HG03060 (cell line): ENCODE results near the gene FAM98A.
A peak's percentile ranks its signal among the peaks of the same experiment; 100 is the strongest.

Experiments
- ATAC-seq: cut with Tn5 transposase; IDR thresholded peaks from one replicate; pipeline ENCODE4 v1.9.1; 2021; ENCODE audit warnings: low read depth, moderate number of reproducible peaks; ENCODE audit not compliant: unreplicated experiment

FAM98A gene

DNA sequence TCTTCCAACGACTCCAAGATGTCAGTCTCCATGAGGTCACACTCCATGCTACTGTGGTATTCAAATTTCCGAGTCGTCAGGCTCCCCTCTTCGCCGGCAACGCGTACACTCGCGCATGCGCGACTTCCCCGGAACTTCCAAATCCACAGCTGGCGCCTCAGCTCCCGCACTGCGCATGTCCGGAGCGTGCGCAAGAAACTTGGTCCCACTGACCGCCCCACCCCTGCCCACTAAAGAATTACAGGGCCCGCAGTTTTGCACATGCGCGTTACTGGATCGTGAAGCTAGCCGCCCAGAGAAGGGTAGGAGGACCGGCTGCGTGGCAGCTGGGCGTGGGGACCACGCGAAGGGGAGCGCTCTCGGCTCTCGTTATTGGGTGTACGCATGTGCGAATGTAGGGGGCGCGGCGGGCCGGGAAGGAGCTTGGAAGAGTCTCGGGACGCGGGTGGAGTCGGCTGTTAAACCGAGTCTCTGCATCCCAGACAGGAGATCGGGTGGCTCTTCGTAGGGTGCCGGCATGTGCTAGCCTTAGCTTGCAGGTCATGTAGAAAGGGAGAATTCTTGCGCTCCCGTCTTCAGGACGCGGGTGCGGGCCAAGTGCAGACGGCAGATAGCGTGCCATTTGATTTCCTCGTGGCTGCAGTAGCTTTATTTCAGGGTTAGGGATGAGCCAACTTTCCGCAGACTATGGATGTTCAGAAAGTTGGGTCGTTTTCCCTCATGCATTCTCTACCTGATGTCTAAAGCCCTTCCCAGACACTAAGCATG, at the start of gene FAM98A:
TSS of gene FAM98A (minus strand) at position 125 of the 768 bp plus-strand sequence. CDS start at position 47, 78 bp downstream.
- peak; percentile 84 for ATAC-seq

DNA sequence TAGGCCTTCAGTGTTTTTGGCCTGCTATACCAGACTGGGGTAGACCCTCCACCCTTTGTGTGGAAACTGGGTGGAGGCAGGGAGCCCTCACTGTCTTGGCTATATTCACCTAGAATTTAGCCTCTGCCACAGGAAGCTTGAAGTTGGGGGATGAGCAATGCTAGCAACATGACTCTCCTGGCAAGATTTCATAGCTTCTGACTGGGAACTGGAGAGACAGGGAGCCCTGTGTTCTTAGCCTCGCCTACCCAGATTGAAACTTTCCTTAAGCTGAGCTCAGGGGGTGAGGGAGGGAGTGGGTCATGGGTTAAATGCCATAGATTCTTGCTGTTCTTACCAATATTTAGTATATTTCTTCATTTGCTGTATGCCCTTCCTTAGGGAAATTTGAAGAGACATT, 46.8 kb upstream of the FAM98A start:
- ATAC-seq: no peak

DNA sequence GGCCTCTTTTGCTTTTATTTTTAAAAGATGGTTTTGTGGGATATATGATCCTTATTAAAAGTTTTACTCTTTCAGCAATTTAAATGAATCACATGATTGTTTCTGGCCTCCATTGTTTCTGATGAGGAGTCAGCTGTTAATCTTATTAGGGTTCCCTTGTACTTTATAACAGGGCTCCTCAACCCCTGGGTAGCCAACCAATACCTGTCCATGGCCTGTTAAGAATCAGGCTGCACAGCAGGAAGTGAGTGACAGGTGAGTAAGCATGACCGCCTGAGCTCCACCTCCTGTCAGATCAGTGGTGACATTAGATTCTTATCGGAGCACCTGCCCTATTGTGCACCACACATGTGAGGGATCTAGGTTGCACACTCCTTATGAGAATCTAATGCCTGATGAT, 45.1 kb upstream of the FAM98A start:
- no peak for ATAC-seq

- no peak for ATAC-seq
Measured at GRCh38 chr2:33636001-33636400, 36.9 kb upstream of the FAM98A start.

- ATAC-seq: no peak
Measured at GRCh38 chr2:33634261-33634910, 35.3 kb upstream of the FAM98A start.

GRCh38 chr2:33633315-33633714, 34.2 kb upstream of the FAM98A start:
- ATAC-seq: no peak

GRCh38 chr2:33632831-33633230, 33.7 kb upstream of the FAM98A start:
- ATAC-seq: no peak

- ATAC-seq: no peak
Measured at GRCh38 chr2:33628031-33628827, 29.1 kb upstream of the FAM98A start.

DNA sequence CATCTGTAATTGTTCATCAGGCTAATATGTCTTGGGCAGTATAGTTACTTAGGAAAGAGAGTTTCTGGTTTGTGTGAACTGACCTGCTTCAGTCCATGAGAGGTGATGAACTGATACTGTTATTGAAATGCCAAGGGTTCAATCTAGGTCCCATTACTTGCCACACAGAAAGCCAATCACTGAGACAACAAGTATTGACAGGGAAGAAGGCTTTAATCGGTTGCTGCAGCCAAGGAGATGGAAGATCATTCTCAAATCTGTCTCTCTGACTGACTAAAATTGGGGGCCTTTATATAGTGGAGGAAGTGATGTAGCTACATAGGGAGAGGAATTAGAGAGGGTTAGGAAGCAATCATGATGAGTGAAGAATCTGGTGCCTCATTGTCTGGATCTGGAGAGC, 19.9 kb upstream of the FAM98A start:
- no peak for ATAC-seq

DNA sequence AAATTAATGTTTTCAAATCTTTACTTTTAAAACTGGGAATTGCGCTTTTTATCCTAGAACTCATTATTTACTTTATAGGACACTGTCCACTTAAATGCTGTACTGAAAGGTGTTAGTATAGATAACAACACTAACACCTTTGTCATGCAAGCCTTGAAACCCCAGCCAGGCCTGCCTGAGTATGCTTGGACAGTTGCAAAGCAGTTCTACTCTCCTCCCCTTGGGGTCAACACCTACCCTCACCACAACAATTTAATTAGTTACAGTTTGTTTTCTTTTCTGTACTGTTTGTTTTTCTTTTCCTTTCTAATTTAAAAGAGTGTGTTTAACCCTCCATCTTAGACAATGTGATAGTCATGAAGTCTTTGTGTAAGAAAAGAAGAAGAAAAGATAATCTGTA, 18.9 kb upstream of the FAM98A start:
- ATAC-seq: no peak

DNA sequence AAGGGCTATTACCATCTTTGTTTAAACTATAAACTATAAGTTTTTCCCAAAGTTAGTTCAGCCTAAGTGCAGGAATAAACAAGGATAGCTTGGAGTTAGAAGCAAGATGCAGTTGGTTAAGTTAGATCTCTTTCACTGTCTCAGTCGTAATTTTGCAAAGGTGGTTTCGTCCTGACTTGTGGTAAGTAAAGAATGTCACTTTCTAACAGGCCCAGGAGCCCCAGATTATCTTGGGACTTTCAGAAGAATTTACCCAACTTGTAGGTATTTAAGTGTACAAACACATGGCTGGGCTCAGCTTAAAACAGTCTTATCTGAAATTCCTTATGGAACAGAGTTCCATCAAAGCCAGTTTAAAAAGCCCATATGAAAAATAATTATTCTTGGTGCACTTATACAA, 18.3 kb upstream of the FAM98A start:
- no peak for ATAC-seq

GRCh38 chr2:33616873-33617272, 17.8 kb upstream of the FAM98A start:
- no peak for ATAC-seq

DNA sequence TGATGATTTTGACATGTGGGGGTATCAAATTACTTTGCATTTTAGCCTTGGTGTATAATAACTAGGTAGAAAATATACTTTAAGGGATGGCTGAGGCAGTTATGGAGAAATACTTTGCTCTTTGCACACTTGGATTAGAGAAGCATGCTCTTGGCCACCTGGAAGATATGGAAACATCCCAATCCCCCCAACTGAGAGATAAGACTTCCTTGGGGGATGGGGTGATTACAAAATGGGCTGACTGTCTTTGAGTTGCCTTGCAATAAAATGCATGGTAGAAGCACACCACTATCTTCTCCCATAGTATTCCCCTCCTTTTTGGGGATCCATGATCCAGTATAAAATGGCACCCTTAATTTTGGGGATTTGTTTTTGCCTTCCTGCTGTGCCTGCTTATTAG, 15.1 kb upstream of the FAM98A start:
- ATAC-seq: no peak

GRCh38 chr2:33607905-33608304, 8.8 kb upstream of the FAM98A start:
- no peak for ATAC-seq

DNA sequence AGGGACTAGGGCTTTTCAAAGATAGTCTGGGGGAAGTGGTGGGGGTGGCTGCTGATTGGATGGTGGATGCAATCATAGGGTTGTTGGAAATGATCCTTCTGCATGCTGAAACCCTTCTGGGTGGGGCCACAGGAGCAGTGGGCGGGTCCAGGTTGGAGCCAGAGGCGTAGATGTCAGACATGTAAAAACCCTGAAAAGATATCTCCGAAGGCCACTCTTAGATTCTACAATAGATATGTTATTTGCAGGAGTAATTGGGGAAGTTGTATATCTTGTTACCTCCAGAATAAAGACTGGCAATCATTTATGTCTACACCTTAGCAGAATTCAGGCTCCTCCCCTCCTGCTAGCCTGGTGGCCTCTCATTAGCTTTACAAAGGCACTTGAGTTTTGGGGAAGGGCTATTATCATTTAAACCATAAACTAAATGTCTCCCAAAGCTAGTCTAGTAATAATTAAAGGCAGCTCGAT, 8.2 kb upstream of the FAM98A start:
- no peak for ATAC-seq

GRCh38 chr2:33606622-33607021, 7.5 kb upstream of the FAM98A start:
- no peak for ATAC-seq

DNA sequence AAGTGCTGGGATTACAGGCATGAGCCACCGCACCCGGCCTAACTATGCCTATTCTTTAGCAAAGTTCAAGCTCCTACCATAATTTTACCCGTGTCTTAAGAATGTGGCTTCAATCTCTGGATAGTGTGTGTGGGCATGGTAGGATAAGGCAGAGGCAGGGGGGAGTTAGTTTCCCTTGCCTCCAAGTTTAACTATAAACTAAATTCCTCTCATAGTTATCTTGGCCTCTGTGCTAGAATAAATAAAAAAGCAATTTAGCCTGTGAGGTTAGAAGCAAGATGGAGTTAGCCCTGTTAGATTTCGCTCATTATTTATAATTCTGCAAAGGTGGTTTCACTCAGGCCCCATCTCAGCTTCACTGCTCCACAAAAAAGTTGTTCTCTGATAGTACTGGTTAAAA, 7.0 kb upstream of the FAM98A start:
- ATAC-seq: no peak

- ATAC-seq: no peak
Measured at GRCh38 chr2:33605056-33605455, 6.0 kb upstream of the FAM98A start.

DNA sequence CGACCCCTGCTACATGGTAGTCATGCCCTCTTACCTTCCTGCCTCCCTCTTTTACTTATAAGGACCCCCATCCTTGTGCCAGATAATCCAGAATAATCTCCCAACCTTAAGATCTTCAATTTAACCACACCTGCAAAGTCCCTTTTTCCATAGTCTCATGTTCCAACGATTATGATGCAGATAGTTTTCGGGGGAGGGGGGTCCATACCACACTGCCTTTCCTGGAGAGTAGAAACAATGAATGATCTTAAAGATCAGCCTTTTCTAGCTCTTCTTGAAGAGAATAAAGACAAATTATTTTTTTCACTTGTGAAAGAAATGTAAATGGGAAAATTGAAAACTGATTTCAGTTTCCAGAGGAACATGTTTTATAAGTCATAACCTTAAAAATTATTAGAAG, 4.3 kb upstream of the FAM98A start:
- ATAC-seq: no peak

- no peak for ATAC-seq
Measured at GRCh38 chr2:33602201-33602830, 3.2 kb upstream of the FAM98A start.

- ATAC-seq: no peak
Measured at GRCh38 chr2:33599943-33600192, 769 bp upstream of the FAM98A start.
